Smooth muscle cell (in vitro differentiated cells): ENCODE measurements around the gene ENO3. TPM values are rescaled to one million over a fixed set of nuclear protein-coding genes. Genes with fewer than 3 reads are reported as not detected.

Experiments
- DNase-seq: peaks from one replicate; lab custom pipeline; 2025; ENCODE audit not compliant: unreplicated experiment; lab: John Stamatoyannopoulos, UW
- H2AFZ ChIP-seq: fragments of 200-600 bp; sonication (generic); 2 replicates; pipeline ENCODE4 v1.6.0; 2016; ENCODE audit warnings: antibody characterized with exemption, low read depth, mild to moderate bottlenecking
- H3F3A ChIP-seq: fragments of 200-600 bp; sonication (generic); 2 replicates; pipeline ENCODE4 v1.6.0; 2017; ENCODE audit warnings: antibody characterized with exemption, low read depth
- H3K27ac ChIP-seq: fragments of 200-600 bp; sonication (generic); 2 replicates; pipeline ENCODE4 v1.5.1; 2016; ENCODE audit warnings: low read depth, mild to moderate bottlenecking
- H3K27me3 ChIP-seq: fragments of 200-600 bp; sonication (generic); 2 replicates; pipeline ENCODE4 v1.6.1; 2016; ENCODE audit warnings: low read depth, mild to moderate bottlenecking
- H3K36me3 ChIP-seq: fragments of 200-600 bp; sonication (generic); 2 replicates; pipeline ENCODE4 v1.5.1; 2016; ENCODE audit warnings: low read depth
- H3K4me1 ChIP-seq: fragments of 200-600 bp; sonication (generic); 2 replicates; pipeline ENCODE4 v1.5.1; 2016; ENCODE audit warnings: low read depth
- H3K4me2 ChIP-seq: fragments of 200-600 bp; sonication (generic); 2 replicates; pipeline ENCODE4 v1.6.0; 2016; ENCODE audit warnings: mild to moderate bottlenecking
- H3K4me3 ChIP-seq: fragments of 200-600 bp; sonication (generic); 2 replicates; pipeline ENCODE4 v1.5.1; 2016; ENCODE audit warnings: mild to moderate bottlenecking
- H3K79me2 ChIP-seq: fragments of 200-600 bp; sonication (generic); 2 replicates; pipeline ENCODE4 v1.6.0; 2016; ENCODE audit warnings: low read depth, mild to moderate bottlenecking
- H3K9ac ChIP-seq: fragments of 200-600 bp; sonication (generic); 2 replicates; pipeline ENCODE4 v1.6.0; 2016; ENCODE audit warnings: low read depth
- H3K9me3 ChIP-seq: fragments of 200-600 bp; sonication (generic); replicated peaks from 2 replicates; pipeline ENCODE4 v1.5.1; 2016; ENCODE audit warnings: low read depth
- H4K20me1 ChIP-seq: fragments of 200-600 bp; sonication (generic); 2 replicates; pipeline ENCODE4 v1.6.0; 2016; ENCODE audit warnings: low read depth
- CTCF ChIP-seq: fragments of 200-600 bp; sonication (generic); IDR thresholded peaks from 2 replicates; pipeline ENCODE4 v1.5.1; 2017; ENCODE audit warnings: borderline replicate concordance, mild to moderate bottlenecking, antibody characterized with exemption; ENCODE audit not compliant: insufficient read depth, poor library complexity, severe bottlenecking
- WGBS: methylation state at CpG from one replicate; pipeline ENCODE4 v1.1.7; 2016; ENCODE audit warnings: low lambda C conversion rate; 5-methylcytosine and 5-hydroxymethylcytosine counted together
- microRNA-seq: library from miRNA; unstranded; fragments of <30 nt; microRNA quantifications from one replicate; pipeline ENCODE4, GENCODE V29; 2016; ENCODE audit warnings: borderline number of aligned reads
- polyA plus RNA-seq: library from polyadenylated mRNA; unstranded; fragments of >200 nt; fragmentation: Nextera tagmentation; extraction: Ambion mirVana; gene quantifications from 2 replicates; pipeline ENCODE4 v1.2.1, GENCODE V29; 2016
- small RNA-seq: library from RNA; depleted of rRNA; stranded (forward); fragments of <200 nt; gene quantifications from one replicate; pipeline ENCODE3, GENCODE V24; 2014
- total RNA-seq: library from RNA; depleted of rRNA; stranded (reverse); fragments of >200 nt; gene quantifications from 2 replicates; pipeline ENCODE4 v1.2.3, GENCODE V29; 2014

ENO3 gene
- total and polyA plus RNA-seq, 2 experiments from 2014 or later = 5.9 to 14.5 TPM

- Histone ChIP-seq H2AFZ (no peak overlapping the region), H3K9ac (no peak overlapping the region), H3K36me3 (peaks cover 5% of the 10 kb centered on the region), H3F3A (no peaks in the 10 kb centered on the region), H3K27ac (no peak overlapping the region), H3K79me2 (peaks cover 12% of the 10 kb centered on the region), H3K4me3 (no peak overlapping the region), H3K9me3 (no peaks in the 10 kb centered on the region), H3K4me1 (peaks cover 9% of the 10 kb centered on the region), H3K27me3 (no peaks in the 10 kb centered on the region), H4K20me1 (peaks cover 21% of the 10 kb centered on the region), H3K4me2 (no peak overlapping the region)
- TF ChIP-seq CTCF = no peak
- 99% methylated on average over 18 of the region's 18 CpGs for WGBS
- DNase-seq = no peak
These were observed 52.4 kb downstream of the ENO3 start for GRCh38 chr17:5003214-5003867.

Small RNAs within 50 kb of the gene (microRNA-seq; reads per million reads assigned to microRNA genes)
- gene MIR6864 = not detected
- gene MIR6865 = not detected

Small RNAs within 50 kb of the gene (small RNA-seq; reads per million reads assigned to genes)
- gene MIR6864 = 0.11 reads per million
- gene MIR6865 = 0.16 reads per million

Other genes starting within 250 kb of the ENO3 start
- 11.6 and 32.0 TPM in 2 replicates for gene PELP1, start 247.0 kb upstream of the ENO3 start, total RNA-seq
- gene PELP1, start 247.0 kb upstream of the ENO3 start, polyA plus RNA-seq = 31.1 and 33.6 TPM in 2 replicates
- gene ARRB2, start 240.5 kb upstream of the ENO3 start, total RNA-seq = 1.1 and 4.0 TPM in 2 replicates
- gene ARRB2, start 240.5 kb upstream of the ENO3 start, polyA plus RNA-seq = 6.6 and 7.6 TPM in 2 replicates
- gene MED11, start 219.7 kb upstream of the ENO3 start, total RNA-seq = 10.9 and 25.0 TPM in 2 replicates
- gene MED11, start 219.7 kb upstream of the ENO3 start, polyA plus RNA-seq = 20.4 and 34.1 TPM in 2 replicates
- gene ZMYND15, start 211.3 kb upstream of the ENO3 start, total RNA-seq = not detected in 2 replicates
- 0.54 TPM in 1 of 2 replicates, not detected in the other for gene ZMYND15, start 211.3 kb upstream of the ENO3 start, polyA plus RNA-seq
- gene CXCL16, start 211.2 kb upstream of the ENO3 start, total RNA-seq = 2.4 and 3.2 TPM in 2 replicates
- gene CXCL16, start 211.2 kb upstream of the ENO3 start, polyA plus RNA-seq = 2.3 and 9.2 TPM in 2 replicates
- gene TM4SF5, start 179.2 kb upstream of the ENO3 start, total RNA-seq = not detected in 2 replicates
- not detected in 2 replicates for gene TM4SF5, start 179.2 kb upstream of the ENO3 start, polyA plus RNA-seq
- gene VMO1, start 164.8 kb upstream of the ENO3 start, total RNA-seq = not detected in 2 replicates
- 0.44 and 0.94 TPM in 2 replicates for gene VMO1, start 164.8 kb upstream of the ENO3 start, polyA plus RNA-seq
- not detected in 2 replicates for gene GLTPD2, start 162.2 kb upstream of the ENO3 start, total RNA-seq
- 0.82 and 0.89 TPM in 2 replicates for gene GLTPD2, start 162.2 kb upstream of the ENO3 start, polyA plus RNA-seq
- 139 and 162 TPM in 2 replicates for gene PSMB6, start 155.0 kb upstream of the ENO3 start, total RNA-seq
- 434 and 438 TPM in 2 replicates for gene PSMB6, start 155.0 kb upstream of the ENO3 start, polyA plus RNA-seq
- gene PLD2, start 144.0 kb upstream of the ENO3 start, total RNA-seq = 19.9 and 20.3 TPM in 2 replicates
- gene PLD2, start 144.0 kb upstream of the ENO3 start, polyA plus RNA-seq = 9.9 and 26.4 TPM in 2 replicates
- 25.3 and 26.6 TPM in 2 replicates for gene MINK1, start 117.8 kb upstream of the ENO3 start, total RNA-seq
- gene MINK1, start 117.8 kb upstream of the ENO3 start, polyA plus RNA-seq = 26.8 and 40.3 TPM in 2 replicates
- gene C17orf107, start 51.6 kb upstream of the ENO3 start, total RNA-seq = 5.0 and 9.9 TPM in 2 replicates
- gene C17orf107, start 51.6 kb upstream of the ENO3 start, polyA plus RNA-seq = 10.7 and 14.1 TPM in 2 replicates
- 1.7 and 4.3 TPM in 2 replicates for gene CHRNE, start 48.0 kb upstream of the ENO3 start, total RNA-seq
- gene CHRNE, start 48.0 kb upstream of the ENO3 start, polyA plus RNA-seq = 0.83 and 2.7 TPM in 2 replicates
- gene GP1BA, start 18.8 kb upstream of the ENO3 start, total RNA-seq = not detected in 2 replicates
- gene GP1BA, start 18.8 kb upstream of the ENO3 start, polyA plus RNA-seq = 0.07 and 0.41 TPM in 2 replicates
- gene SLC25A11, start 11.1 kb upstream of the ENO3 start, total RNA-seq = 29.9 and 39.3 TPM in 2 replicates
- gene SLC25A11, start 11.1 kb upstream of the ENO3 start, polyA plus RNA-seq = 64.9 and 67.5 TPM in 2 replicates
- 23.7 and 39.6 TPM in 2 replicates for gene RNF167, start 10.9 kb upstream of the ENO3 start, total RNA-seq
- gene RNF167, start 10.9 kb upstream of the ENO3 start, polyA plus RNA-seq = 59.4 and 61.6 TPM in 2 replicates
- gene PFN1, start 2.6 kb upstream of the ENO3 start, total RNA-seq = 681 and 838 TPM in 2 replicates
- gene PFN1, start 2.6 kb upstream of the ENO3 start, polyA plus RNA-seq = 1,482 and 1,485 TPM in 2 replicates
- gene SPAG7, start 16.7 kb downstream of the ENO3 start, total RNA-seq = 59.8 and 70.7 TPM in 2 replicates
- gene SPAG7, start 16.7 kb downstream of the ENO3 start, polyA plus RNA-seq = 187 and 192 TPM in 2 replicates
- 5.1 and 11.8 TPM in 2 replicates for gene CAMTA2, start 36.6 kb downstream of the ENO3 start, total RNA-seq
- 26.2 and 33.0 TPM in 2 replicates for gene CAMTA2, start 36.6 kb downstream of the ENO3 start, polyA plus RNA-seq
- 0.36 TPM in 1 of 2 replicates, not detected in the other for gene INCA1, start 46.4 kb downstream of the ENO3 start, total RNA-seq
- gene INCA1, start 46.4 kb downstream of the ENO3 start, polyA plus RNA-seq = 1.4 TPM in 2 replicates
- gene KIF1C, start 46.8 kb downstream of the ENO3 start, total RNA-seq = 20.9 and 22.3 TPM in 2 replicates
- 36.2 and 52.3 TPM in 2 replicates for gene KIF1C, start 46.8 kb downstream of the ENO3 start, polyA plus RNA-seq
- 0.31 and 1.7 TPM in 2 replicates for gene SLC52A1, start 84.3 kb downstream of the ENO3 start, total RNA-seq
- 0.21 and 0.31 TPM in 2 replicates for gene SLC52A1, start 84.3 kb downstream of the ENO3 start, polyA plus RNA-seq
- 0.22 and 0.27 TPM in 2 replicates for gene ZFP3, start 127.3 kb downstream of the ENO3 start, total RNA-seq
- gene ZFP3, start 127.3 kb downstream of the ENO3 start, polyA plus RNA-seq = 0.13 and 0.56 TPM in 2 replicates
- gene ZNF232, start 160.8 kb downstream of the ENO3 start, total RNA-seq = 11.2 and 12.5 TPM in 2 replicates
- 12.8 and 13.0 TPM in 2 replicates for gene ZNF232, start 160.8 kb downstream of the ENO3 start, polyA plus RNA-seq
- gene USP6, start 164.9 kb downstream of the ENO3 start, total RNA-seq = 0.09 TPM in 1 of 2 replicates, not detected in the other
- 0.08 and 0.09 TPM in 2 replicates for gene USP6, start 164.9 kb downstream of the ENO3 start, polyA plus RNA-seq
- gene ZNF594, start 240.7 kb downstream of the ENO3 start, total RNA-seq = 2.7 and 7.2 TPM in 2 replicates
- gene ZNF594, start 240.7 kb downstream of the ENO3 start, polyA plus RNA-seq = 1.00 and 2.8 TPM in 2 replicates